ENCODE data around the gene PMFBP1. TPM values are rescaled to one million over a fixed set of nuclear protein-coding genes. Genes with fewer than 3 reads are reported as not detected.
A peak's percentile ranks its signal among the peaks of the same experiment; 100 is the strongest.

PMFBP1 gene
- total and polyA plus RNA-seq, 11 donors = 0.09 to 0.77 (median 0.12) TPM; not detected in 4

DNA sequence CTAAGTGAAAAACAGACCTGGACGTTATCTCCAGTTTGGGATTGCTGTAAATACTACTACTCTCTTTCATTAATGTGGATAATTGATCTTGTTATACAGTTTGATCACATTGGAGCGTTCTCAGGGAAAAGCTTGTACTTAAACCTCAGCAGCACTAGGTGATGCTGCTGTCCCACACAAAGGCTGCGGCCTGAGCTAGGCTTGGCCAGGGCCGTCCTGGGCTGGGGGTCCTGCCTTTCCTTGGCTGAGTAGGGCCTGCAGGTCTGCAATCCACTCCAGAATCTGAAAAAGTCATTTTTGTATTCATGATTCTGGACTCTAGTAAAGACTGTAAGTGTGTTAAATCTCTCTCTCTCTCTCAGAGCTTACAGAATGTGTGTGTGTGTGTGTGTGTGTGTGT is 23.7 kb upstream of the PMFBP1 start:
- ATAC-seq (no peak), DNase-seq (no peak)
- peaks cover 0 to 4% (median 0%) of the 10 kb centered on the region in 12 donors for H3K4me1 ChIP-seq
- TF ChIP-seq POLR2A (IDR thresholded peaks at IDR 0.05) (no peak), CTCF (IDR thresholded peaks at IDR 0.05) (no peak)
- H3K4me3 ChIP-seq = no peak overlapping the region
- WGBS, 4 donors = 56 to 67% (median 60%) methylated on average over 4 of the region's 4 CpGs
- no peaks in the 10 kb centered on the region for H3K9me3 ChIP-seq
- intact Hi-C loops (cut with DNase I) = no loop called here
- peaks cover 0 to 5% (median 0%) of the 10 kb centered on the region in 9 donors for H3K27me3 ChIP-seq
- no peak overlapping the region for H3K27ac ChIP-seq
- H3K36me3 ChIP-seq = no peaks in the 10 kb centered on the region

GRCh38 chr16:72191551-72191950 is 19.6 kb upstream of the PMFBP1 start:
- WGBS, 4 donors = 53 to 74% (median 60%) methylated on average over 3 of the region's 3 CpGs
- no peak overlapping the region for H3K27ac ChIP-seq

GRCh38 chr16:72189865-72190371 is 18.0 kb upstream of the PMFBP1 start:
- TF ChIP-seq CTCF (IDR thresholded peaks at IDR 0.05) (no peak), POLR2A (IDR thresholded peaks at IDR 0.05) (no peak)
- H3K9me3 ChIP-seq = no peaks in the 10 kb centered on the region
- peak in 2 of 4 donors; percentile 14 to 24 for ATAC-seq
- H3K27ac ChIP-seq = peak overlapping the region in 1 of 12 donors; percentile 53
- no peak overlapping the region for H3K4me3 ChIP-seq
- peak in 1 of 5 donors; percentile 42 for DNase-seq
- intact Hi-C loops (cut with DNase I) = no loop called here
- H3K36me3 ChIP-seq = no peaks in the 10 kb centered on the region
- WGBS, 4 donors = 59 to 62% (median 62%) methylated on average over 6 of the region's 6 CpGs
- H3K4me1 ChIP-seq = no peaks in the 10 kb centered on the region
- H3K27me3 ChIP-seq = no peaks in the 10 kb centered on the region

More at GRCh38 chr16:72191551-72191950, 19.6 kb upstream of the PMFBP1 start:
- ATAC-seq (no peak), DNase-seq (no peak)
- TF ChIP-seq POLR2A (IDR thresholded peaks at IDR 0.05) (no peak), CTCF (IDR thresholded peaks at IDR 0.05) (no peak)
- Histone ChIP-seq H3K27me3 (no peaks in the 10 kb centered on the region), H3K9me3 (no peaks in the 10 kb centered on the region), H3K36me3 (no peaks in the 10 kb centered on the region), H3K4me3 (no peak overlapping the region), H3K4me1 (no peaks in the 10 kb centered on the region)
- intact Hi-C loops (cut with DNase I) = no loop called here

DNA sequence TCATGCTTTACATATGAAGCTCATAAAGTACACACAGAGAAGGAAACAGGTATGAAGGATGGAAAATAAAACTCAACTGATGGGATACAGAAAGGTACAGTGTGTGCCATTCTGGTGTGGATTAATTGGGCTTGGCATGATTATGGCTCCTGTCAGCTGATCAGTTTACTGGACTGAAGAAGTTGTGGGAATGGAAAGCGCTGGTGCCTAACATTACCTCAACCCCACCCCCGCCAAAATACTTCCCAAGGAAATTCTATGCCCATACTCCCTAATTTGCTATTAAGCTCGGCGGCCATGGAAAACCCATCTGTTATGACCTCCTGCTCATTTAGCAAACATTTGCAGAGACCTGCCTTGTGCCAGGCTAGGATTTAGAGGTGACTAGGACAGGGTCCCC is 16.6 kb upstream of the PMFBP1 start:
- H3K27ac ChIP-seq = no peak overlapping the region
- no peaks in the 10 kb centered on the region for H3K27me3 ChIP-seq
- no peak overlapping the region for H3K4me3 ChIP-seq
- H3K4me1 ChIP-seq = no peaks in the 10 kb centered on the region
- DNase-seq (no peak), ATAC-seq (no peak)
- WGBS, 4 donors = 90 to 96% (median 93%) methylated on average over 4 of the region's 4 CpGs
- H3K36me3 ChIP-seq = no peaks in the 10 kb centered on the region
- TF ChIP-seq CTCF (IDR thresholded peaks at IDR 0.05) = no peak
- TF ChIP-seq POLR2A (IDR thresholded peaks at IDR 0.05) = no peak
- H3K9me3 ChIP-seq = no peaks in the 10 kb centered on the region
- intact Hi-C loops (cut with DNase I) = no loop called here

Measured in heart left ventricle (tissue), 16 donors.